ENCODE measurements around the gene PAPSS2. TPM values are rescaled to one million over a fixed set of nuclear protein-coding genes. Genes with fewer than 3 reads are reported as not detected.

The PAPSS2 gene
- 10 to 100 TPM; 36.7 to 63.9 (median 50.4) TPM for total RNA-seq

- no peak for TF ChIP-seq CTCF (IDR thresholded peaks at IDR 0.05; ENCODE audit: low read depth)
Measured at GRCh38 chr10:87659571-87660483, at the start of gene PAPSS2. Gene PAPSS2, plus strand, starts transcription at chr10:87659878. Its CDS starts 104 bp downstream, at chr10:87659982.

- no peak for TF ChIP-seq CTCF (IDR thresholded peaks at IDR 0.05; ENCODE audit: low read depth)
Measured at GRCh38 chr10:87612115-87612514, 47.6 kb upstream of the PAPSS2 start.

GRCh38 chr10:87613751-87614150, 45.9 kb upstream of the PAPSS2 start:
- no peak for TF ChIP-seq CTCF (IDR thresholded peaks at IDR 0.05; ENCODE audit: low read depth)

- no peak for TF ChIP-seq CTCF (IDR thresholded peaks at IDR 0.05; ENCODE audit: low read depth)
Measured at GRCh38 chr10:87615856-87616255, 43.8 kb upstream of the PAPSS2 start.

- no peak for TF ChIP-seq CTCF (IDR thresholded peaks at IDR 0.05; ENCODE audit: low read depth)
Measured at GRCh38 chr10:87617503-87617902, 42.2 kb upstream of the PAPSS2 start.

- TF ChIP-seq CTCF (IDR thresholded peaks at IDR 0.05; ENCODE audit: low read depth) = no peak
Measured at GRCh38 chr10:87618566-87619423, 40.9 kb upstream of the PAPSS2 start.

- no peak for TF ChIP-seq CTCF (IDR thresholded peaks at IDR 0.05; ENCODE audit: low read depth)
Measured at GRCh38 chr10:87619705-87620104, 40.0 kb upstream of the PAPSS2 start.

All from subcutaneous adipose tissue (tissue), 4 donors.